22Rv1 (cell line): ENCODE measurements around the gene SETD7.
"Not testable (repeated sequence)": the region's sequence is repeated elsewhere in the genome, so short reads cannot be mapped to it uniquely, and the experiment has no call there.

Source experiments
- H3K27ac ChIP-seq: fragments of 450-650 bp; 2 replicates; pipeline ENCODE4 v1.5.1; 2017
- CTCF ChIP-seq: fragments of 450-650 bp; IDR thresholded peaks from 2 replicates; pipeline ENCODE4 v1.5.1; 2017; ENCODE audit warnings: mild to moderate bottlenecking
- ZFX ChIP-seq: fragments of 450-650 bp; IDR thresholded peaks from 2 replicates; pipeline ENCODE4 v1.6.1; 2017; ENCODE audit warnings: antibody characterized with exemption, borderline replicate concordance

SETD7 gene

GRCh38 chr4:139469216-139469615 is 86.8 kb downstream of the SETD7 start:
- TF ChIP-seq ZFX (no peak), CTCF (no peak)

GRCh38 chr4:139468756-139469155 is 87.3 kb downstream of the SETD7 start:
- H3K27ac ChIP-seq = not testable (repeated sequence)

More at GRCh38 chr4:139469216-139469615, 86.8 kb downstream of the SETD7 start:
- no peak overlapping the region; the same call in 1 of the 2 replicates for H3K27ac ChIP-seq

GRCh38 chr4:139465922-139466321 is 90.1 kb downstream of the SETD7 start:
- TF ChIP-seq ZFX (no peak), CTCF (no peak)
- H3K27ac ChIP-seq = no peak overlapping the region

- not testable (repeated sequence) for H3K27ac ChIP-seq
These were observed 91.5 kb downstream of the SETD7 start for GRCh38 chr4:139464512-139464911.

- no peak overlapping the region for H3K27ac ChIP-seq
These were observed 94.9 kb downstream of the SETD7 start for GRCh38 chr4:139461022-139461628.

GRCh38 chr4:139460565-139460964 is 95.5 kb downstream of the SETD7 start:
- H3K27ac ChIP-seq = no peak overlapping the region

More at GRCh38 chr4:139461022-139461628, 94.9 kb downstream of the SETD7 start:
- no peak for TF ChIP-seq ZFX

GRCh38 chr4:139458999-139459398 is 97.0 kb downstream of the SETD7 start:
- peak overlapping the region; percentile 79 for H3K27ac ChIP-seq
- no peak for TF ChIP-seq CTCF
- no peak for TF ChIP-seq ZFX

More at GRCh38 chr4:139460565-139460964, 95.5 kb downstream of the SETD7 start:
- TF ChIP-seq ZFX = no peak
- no peak for TF ChIP-seq CTCF

- no peak for TF ChIP-seq CTCF
- no peak for TF ChIP-seq ZFX
- H3K27ac ChIP-seq = peak overlapping the region; percentile 79
These were observed 97.5 kb downstream of the SETD7 start for GRCh38 chr4:139458543-139458942.

- peak overlapping the region; percentile 79 for H3K27ac ChIP-seq
- TF ChIP-seq CTCF = peak; percentile 22; the same call in 1 of the 2 replicates
- TF ChIP-seq ZFX = no peak
These were observed 98.7 kb downstream of the SETD7 start for GRCh38 chr4:139457318-139457717.
